Choroid plexus epithelial cell (primary cell): Measurements from ENCODE around the gene CTTN.

ENCODE experiments used
- DNase-seq: peaks from one replicate; pipeline ENCODE4 v3.0.0-alpha.2; 2010; ENCODE audit warnings: low read depth
- H3K4me3 ChIP-seq: 2 replicates; pipeline ENCODE4 v1.5.1; 2011; ENCODE audit warnings: low read depth, mild to moderate bottlenecking, control low read depth, low read length, moderate library complexity
- CTCF ChIP-seq: conservative IDR thresholded peaks from 2 replicates; pipeline ENCODE4 v1.5.1; 2011; ENCODE audit warnings: low read depth, mild to moderate bottlenecking, control low read depth, inconsistent platforms, low read length, moderate library complexity

CTTN gene

GRCh38 chr11:70414341-70415100 lies 16.2 kb downstream of the CTTN start:
- DNase-seq: no peak

GRCh38 chr11:70415191-70415590 lies 16.9 kb downstream of the CTTN start:
- TF ChIP-seq CTCF: peak; percentile 82
- peak; percentile 96 for DNase-seq
- H3K4me3 ChIP-seq: no peak overlapping the region

More at GRCh38 chr11:70414341-70415100, 16.2 kb downstream of the CTTN start:
- no peak for TF ChIP-seq CTCF
- no peak overlapping the region for H3K4me3 ChIP-seq

GRCh38 chr11:70415642-70416395 lies 17.5 kb downstream of the CTTN start:
- TF ChIP-seq CTCF: no peak
- H3K4me3 ChIP-seq: no peak overlapping the region
- DNase-seq: peak; percentile 67

- DNase-seq: no peak
- no peak overlapping the region for H3K4me3 ChIP-seq
- no peak for TF ChIP-seq CTCF
Measured at GRCh38 chr11:70416881-70417280, 18.6 kb downstream of the CTTN start.

GRCh38 chr11:70418130-70418529 lies 19.8 kb downstream of the CTTN start:
- DNase-seq: no peak
- no peak overlapping the region for H3K4me3 ChIP-seq
- TF ChIP-seq CTCF: no peak

- H3K4me3 ChIP-seq: no peak overlapping the region
- DNase-seq: no peak
- no peak for TF ChIP-seq CTCF
Measured at GRCh38 chr11:70419307-70420007, 21.1 kb downstream of the CTTN start.
